Brain microvascular endothelial cell (primary cell): ENCODE results near the gene BBS1.
A peak's percentile ranks its signal among the peaks of the same experiment; 100 is the strongest.
"Not testable (repeated sequence)": the region's sequence is repeated elsewhere in the genome, so short reads cannot be mapped to it uniquely, and the experiment has no call there.

Experiments used
- DNase-seq: peaks from one replicate; pipeline ENCODE4 v3.0.0-alpha.2; 2020
- H3K27ac ChIP-seq: fragments of 250-450 bp; sonication (Bioruptor Pico); 2 replicates; pipeline ENCODE4 v1.5.1; 2020; ENCODE audit warnings: mild to moderate bottlenecking, moderate library complexity
- H3K27me3 ChIP-seq: fragments of 250-450 bp; sonication (Bioruptor Pico); replicated peaks from 2 replicates; pipeline ENCODE4 v1.5.1; 2020; ENCODE audit warnings: mild to moderate bottlenecking
- H3K36me3 ChIP-seq: fragments of 250-450 bp; sonication (Bioruptor Pico); replicated peaks from 2 replicates; pipeline ENCODE4 v1.5.1; 2020; ENCODE audit warnings: mild to moderate bottlenecking
- H3K4me3 ChIP-seq: 2 replicates; pipeline ENCODE4 v1.5.1; 2011; ENCODE audit warnings: low read depth, mild to moderate bottlenecking, control low read depth, low read length, moderate library complexity
- in situ Hi-C: cut with HindIII; loops from 2 replicates; pipeline ENCODE4 v1.10.0; 2017; ENCODE audit warnings: low sequenced_read_pairs, low pct_ligation_motif_present
- TF ChIP-seq, protein P1 (sequence below): IDR thresholded peaks from 2 replicates; pipeline ENCODE4 v1.5.1; 2011; ENCODE audit warnings: low read depth, mild to moderate bottlenecking, moderate library complexity, low read length, control low read depth, inconsistent platforms; ENCODE audit errors: missing control alignments

Gene BBS1

DNA sequence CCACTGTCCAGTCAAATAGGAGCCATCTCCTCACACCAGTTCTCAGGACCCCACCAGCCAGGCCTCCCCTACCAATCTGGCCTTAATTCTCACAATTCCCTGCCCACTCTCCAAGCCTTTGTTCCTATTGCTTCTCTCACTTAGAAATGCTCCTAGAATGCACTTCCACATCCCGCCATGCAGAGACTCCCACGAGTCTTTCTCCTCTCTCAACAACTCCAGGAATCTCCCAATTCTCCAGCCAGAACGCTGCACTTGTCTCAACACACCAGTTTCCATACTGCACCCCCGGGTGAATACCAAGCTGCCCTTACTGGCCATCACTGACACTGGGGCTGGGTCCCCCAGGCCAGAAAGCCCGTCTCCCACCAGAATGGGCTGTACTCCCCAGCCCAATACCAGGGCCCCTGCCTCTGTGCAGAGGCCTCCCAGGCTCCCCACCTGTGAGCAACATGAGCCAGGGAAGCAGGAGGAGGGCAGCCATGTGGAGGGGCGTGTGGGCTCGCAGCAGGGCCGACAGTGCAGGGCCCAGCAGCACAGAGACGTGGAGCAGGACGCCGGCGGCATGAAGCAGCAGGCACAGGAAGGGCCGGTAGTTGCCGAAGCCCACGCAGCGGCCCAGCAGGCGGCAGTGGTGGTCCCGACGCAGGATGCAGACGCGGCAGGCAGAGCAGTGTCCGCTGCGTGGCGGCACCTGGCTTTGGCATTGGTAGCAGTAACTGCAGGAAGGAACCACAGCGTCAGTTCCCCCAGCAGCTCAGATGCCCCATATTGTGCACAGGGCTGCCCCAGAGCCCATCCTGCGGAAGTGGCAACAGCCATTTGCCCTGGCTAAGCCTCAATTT lies 33.0 kb downstream of the BBS1 start:
- DNase-seq, result peak; percentile 47
- Histone ChIP-seq H3K27me3 (no peaks in the 10 kb centered on the region), H3K27ac (no peak overlapping the region), H3K36me3 (no peaks in the 10 kb centered on the region), H3K4me3 (peak overlapping the region; percentile 26)
- TF ChIP-seq, protein P1, sequence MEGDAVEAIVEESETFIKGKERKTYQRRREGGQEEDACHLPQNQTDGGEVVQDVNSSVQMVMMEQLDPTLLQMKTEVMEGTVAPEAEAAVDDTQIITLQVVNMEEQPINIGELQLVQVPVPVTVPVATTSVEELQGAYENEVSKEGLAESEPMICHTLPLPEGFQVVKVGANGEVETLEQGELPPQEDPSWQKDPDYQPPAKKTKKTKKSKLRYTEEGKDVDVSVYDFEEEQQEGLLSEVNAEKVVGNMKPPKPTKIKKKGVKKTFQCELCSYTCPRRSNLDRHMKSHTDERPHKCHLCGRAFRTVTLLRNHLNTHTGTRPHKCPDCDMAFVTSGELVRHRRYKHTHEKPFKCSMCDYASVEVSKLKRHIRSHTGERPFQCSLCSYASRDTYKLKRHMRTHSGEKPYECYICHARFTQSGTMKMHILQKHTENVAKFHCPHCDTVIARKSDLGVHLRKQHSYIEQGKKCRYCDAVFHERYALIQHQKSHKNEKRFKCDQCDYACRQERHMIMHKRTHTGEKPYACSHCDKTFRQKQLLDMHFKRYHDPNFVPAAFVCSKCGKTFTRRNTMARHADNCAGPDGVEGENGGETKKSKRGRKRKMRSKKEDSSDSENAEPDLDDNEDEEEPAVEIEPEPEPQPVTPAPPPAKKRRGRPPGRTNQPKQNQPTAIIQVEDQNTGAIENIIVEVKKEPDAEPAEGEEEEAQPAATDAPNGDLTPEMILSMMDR, result peak; percentile 88
- in situ Hi-C loops, result no loop called here

GRCh38 chr11:66544952-66545351 lies 34.5 kb downstream of the BBS1 start:
- H3K36me3 ChIP-seq, DNase-seq, in situ Hi-C loops, H3K27me3 ChIP-seq, H3K27ac ChIP-seq: not testable (repeated sequence)
- H3K4me3 ChIP-seq, result peak overlapping the region; percentile 70

GRCh38 chr11:66545701-66546367 lies 35.4 kb downstream of the BBS1 start, which contains the start of gene ZDHHC24:
TSS of gene ZDHHC24 (minus strand) at chr11:66546048. CDS start at chr11:66546003, 45 bp downstream.
- TF ChIP-seq, protein P1, result no peak

GRCh38 chr11:66546368-66546965 lies 36.0 kb downstream of the BBS1 start, which contains the start of gene ACTN3:
TSS of gene ACTN3 (plus strand) at chr11:66546903. CDS start at chr11:66546938, 35 bp downstream.
- DNase-seq, result no peak
- Histone ChIP-seq H3K27ac (peak within 1 kb of the TSS; percentile 48), H3K4me3 (peak within 1 kb of the TSS; percentile 70), H3K36me3 (no peaks in the 10 kb centered on the region), H3K27me3 (no peaks in the 10 kb centered on the region)
- TF ChIP-seq, protein P1, result no peak
- in situ Hi-C loops, result no loop called here

More at GRCh38 chr11:66545701-66546367, 35.4 kb downstream of the BBS1 start, which contains the start of gene ZDHHC24:
- Histone ChIP-seq H3K27me3 (no peaks in the 10 kb centered on the region), H3K36me3 (no peaks in the 10 kb centered on the region), H3K4me3 (peak within 1 kb of the TSS; percentile 70), H3K27ac (peak within 1 kb of the TSS; percentile 48)
- in situ Hi-C loops, result no loop called here
- DNase-seq, result peak; percentile 97

- H3K4me3 ChIP-seq, result peak overlapping the region; percentile 70
- no peaks in the 10 kb centered on the region for H3K36me3 ChIP-seq
- TF ChIP-seq, protein P1, result no peak
- no peaks in the 10 kb centered on the region for H3K27me3 ChIP-seq
- DNase-seq, result no peak
- in situ Hi-C loops, result no loop called here
- H3K27ac ChIP-seq, result no peak overlapping the region
These were observed 36.7 kb downstream of the BBS1 start for GRCh38 chr11:66546966-66547661.
